ENCODE measurements around the gene EGFR. TPM values are rescaled to one million over a fixed set of nuclear protein-coding genes. Genes with fewer than 3 reads are reported as not detected.

Gene EGFR
- polyA plus RNA-seq, 1 of the 3 experiments (the other 2 are of a cell fraction) = 37.6 TPM

GRCh38 chr7:55095672-55096071 lies 76.9 kb downstream of the EGFR start:
- TF ChIP-seq ELF1 (IDR thresholded peaks at IDR 0.05) (no peak), SIN3A (IDR thresholded peaks at IDR 0.05; ENCODE audit: borderline replicate concordance, low read depth, low read length) (no peak), MAX (IDR thresholded peaks at IDR 0.05; ENCODE audit: low read depth) (no peak), EP300 (IDR thresholded peaks at IDR 0.05; ENCODE audit: borderline replicate concordance in 1 of 2, low read depth in 1 of 2, low read length in 1 of 2) (no peak), FOXJ3 (CRISPR knock-in tag; IDR thresholded peaks at IDR 0.05) (no peak)
- Histone ChIP-seq H3K27me3 (ENCODE audit: insufficient read depth) (no peaks in the 10 kb centered on the region), H3K4me3 (ENCODE audit: low read depth in 2 of 2, low read length in 1 of 2) (no peak overlapping the region), H3K9me2 (no peaks in the 10 kb centered on the region), H3K4me2 (no peak overlapping the region), H2AFZ (ENCODE audit: low read depth) (no peak overlapping the region), H4K20me1 (ENCODE audit: insufficient read depth) (peaks cover 67% of the 10 kb centered on the region), H3F3A (replicated peaks; ENCODE audit: insufficient read depth) (peaks cover 4% of the 10 kb centered on the region), H3K9ac (no peak overlapping the region), H3K36me3 (replicated peaks in 1 of 2; ENCODE audit: control insufficient read depth in 1 of 2, insufficient read depth in 2 of 2, low read length in 1 of 2) (peaks cover 0 to 3% of the 10 kb centered on the region in 2 experiments), H3K27ac (ENCODE audit: low read depth in 2 of 2, low read length in 1 of 2) (no peak overlapping the region), H3K79me2 (ENCODE audit: insufficient read depth) (peaks cover 100% of the 10 kb centered on the region), H3K4me1 (ENCODE audit: control insufficient read depth in 1 of 2, insufficient read depth in 2 of 2, low read depth in 1 of 2, low read length in 1 of 2) (peaks cover 23 to 53% of the 10 kb centered on the region in 2 experiments), H3K9me3 (no peaks in the 10 kb centered on the region)
- ChIA-PET POLR2A (no interaction called here), CTCF (interaction anchor here (2.7 kb wide), 1 partner anchor 159 kb away, joined by 11 read pairs; no protein-coding TSS in a partner anchor)
- DNase-seq = no peak
- WGBS (ENCODE audit: low lambda C conversion rate) = 94% methylated on average over 4 of the region's 4 CpGs

GRCh38 chr7:55096323-55096722 lies 77.5 kb downstream of the EGFR start:
- WGBS (ENCODE audit: low lambda C conversion rate) = 92% methylated on average over 10 of the region's 11 CpGs
- H3K4me2 ChIP-seq = no peak overlapping the region
- H3K4me1 ChIP-seq (ENCODE audit: control insufficient read depth in 1 of 2, insufficient read depth in 2 of 2, low read depth in 1 of 2, low read length in 1 of 2) = peaks cover 17 to 52% of the 10 kb centered on the region in 2 experiments
- DNase-seq = no peak
- no peak overlapping the region for H3K9ac ChIP-seq
- no peak overlapping the region for H2AFZ ChIP-seq (ENCODE audit: low read depth)
- H3K9me3 ChIP-seq = no peaks in the 10 kb centered on the region
- H3K79me2 ChIP-seq (ENCODE audit: insufficient read depth) = peaks cover 99% of the 10 kb centered on the region
- ChIA-PET CTCF (interaction anchor here (2.7 kb wide), 1 partner anchor 159 kb away, joined by 11 read pairs; no protein-coding TSS in a partner anchor), POLR2A (no interaction called here)
- H4K20me1 ChIP-seq (ENCODE audit: insufficient read depth) = peaks cover 73% of the 10 kb centered on the region
- H3K27ac ChIP-seq (ENCODE audit: low read depth in 2 of 2, low read length in 1 of 2) = no peak overlapping the region
- H3K4me3 ChIP-seq (ENCODE audit: low read depth in 2 of 2, low read length in 1 of 2) = no peak overlapping the region
- peaks cover 4% of the 10 kb centered on the region for H3F3A ChIP-seq (replicated peaks; ENCODE audit: insufficient read depth)
- H3K27me3 ChIP-seq (ENCODE audit: insufficient read depth) = no peaks in the 10 kb centered on the region
- TF ChIP-seq EP300 (IDR thresholded peaks at IDR 0.05; ENCODE audit: borderline replicate concordance in 1 of 2, low read depth in 1 of 2, low read length in 1 of 2) (no peak), NFIC (IDR thresholded peaks at IDR 0.05; ENCODE audit: borderline replicate concordance) (no peak), GATA2 (CRISPR knock-in tag; IDR thresholded peaks at IDR 0.05) (no peak), MEF2A (IDR thresholded peaks at IDR 0.05; ENCODE audit: borderline replicate concordance, low read depth) (no peak), USF2 (IDR thresholded peaks at IDR 0.05; ENCODE audit: borderline replicate concordance, low read depth, low read length) (no peak)
- H3K36me3 ChIP-seq (replicated peaks in 1 of 2; ENCODE audit: control insufficient read depth in 1 of 2, insufficient read depth in 2 of 2, low read length in 1 of 2) = peaks cover 3% of the 10 kb centered on the region in 2 experiments
- H3K9me2 ChIP-seq = no peaks in the 10 kb centered on the region

- H3K4me2 ChIP-seq = no peak overlapping the region
- peaks cover 10 to 45% of the 10 kb centered on the region in 2 experiments for H3K4me1 ChIP-seq (ENCODE audit: control insufficient read depth in 1 of 2, insufficient read depth in 2 of 2, low read depth in 1 of 2, low read length in 1 of 2)
- H3K9me3 ChIP-seq = no peaks in the 10 kb centered on the region
- CTCF ChIA-PET = no interaction called here
- H3K9ac ChIP-seq = no peak overlapping the region
- H3K9me2 ChIP-seq = no peaks in the 10 kb centered on the region
- no peak overlapping the region for H2AFZ ChIP-seq (ENCODE audit: low read depth)
- POLR2A ChIA-PET = no interaction called here
- H3K4me3 ChIP-seq (ENCODE audit: low read depth in 2 of 2, low read length in 1 of 2) = no peak overlapping the region
- DNase-seq = no peak
- peaks cover 99% of the 10 kb centered on the region for H3K79me2 ChIP-seq (ENCODE audit: insufficient read depth)
- H3K27ac ChIP-seq (ENCODE audit: low read depth in 2 of 2, low read length in 1 of 2) = no peak overlapping the region
- peaks cover 72% of the 10 kb centered on the region for H4K20me1 ChIP-seq (ENCODE audit: insufficient read depth)
- peaks cover 6 to 7% of the 10 kb centered on the region in 2 experiments for H3K36me3 ChIP-seq (replicated peaks in 1 of 2; ENCODE audit: control insufficient read depth in 1 of 2, insufficient read depth in 2 of 2, low read length in 1 of 2)
- H3F3A ChIP-seq (replicated peaks; ENCODE audit: insufficient read depth) = peaks cover 4% of the 10 kb centered on the region
- WGBS (ENCODE audit: low lambda C conversion rate) = 97% methylated on average over 4 of the region's 4 CpGs
- H3K27me3 ChIP-seq (ENCODE audit: insufficient read depth) = no peaks in the 10 kb centered on the region
- TF ChIP-seq JUND (IDR thresholded peaks at IDR 0.05) (no peak), CTCF (IDR thresholded peaks at IDR 0.05) (no peak), GABPA (IDR thresholded peaks at IDR 0.05; ENCODE audit: low read depth) (no peak), ZBTB33 (IDR thresholded peaks at IDR 0.05; ENCODE audit: borderline replicate concordance, low read depth) (no peak), SIN3A (IDR thresholded peaks at IDR 0.05; ENCODE audit: borderline replicate concordance, low read depth, low read length) (no peak), EZH2phosphoT487 (IDR thresholded peaks at IDR 0.05; ENCODE audit: borderline replicate concordance, low read depth) (no peak), GATA2 (CRISPR knock-in tag; IDR thresholded peaks at IDR 0.05) (no peak)
Measured at GRCh38 chr7:55097100-55097499, 78.3 kb downstream of the EGFR start.

Data from SK-N-SH (cell line).